T47D (cell line): Measurements from ENCODE around the gene SLAMF8.

Experiments
- DNase-seq, 2 experiments: peaks; one replicate each; pipeline versions ENCODE4 v3.0.0 to v3.0.0-alpha.2; 2011 to 2012; ENCODE audit warnings: low read depth in 1 of 2, low spot score in 1 of 2
- JUND ChIP-seq: IDR thresholded peaks from 2 replicates; pipeline ENCODE4 v1.6.1; 2012; ENCODE audit warnings: low read depth
- in situ Hi-C: cut with HindIII; loops from 2 replicates; pipeline ENCODE4 v1.10.0; 2016; ENCODE audit warnings: low sequenced_read_pairs, low pct_unique_long_range_greater_than_20kb

SLAMF8 gene

DNA sequence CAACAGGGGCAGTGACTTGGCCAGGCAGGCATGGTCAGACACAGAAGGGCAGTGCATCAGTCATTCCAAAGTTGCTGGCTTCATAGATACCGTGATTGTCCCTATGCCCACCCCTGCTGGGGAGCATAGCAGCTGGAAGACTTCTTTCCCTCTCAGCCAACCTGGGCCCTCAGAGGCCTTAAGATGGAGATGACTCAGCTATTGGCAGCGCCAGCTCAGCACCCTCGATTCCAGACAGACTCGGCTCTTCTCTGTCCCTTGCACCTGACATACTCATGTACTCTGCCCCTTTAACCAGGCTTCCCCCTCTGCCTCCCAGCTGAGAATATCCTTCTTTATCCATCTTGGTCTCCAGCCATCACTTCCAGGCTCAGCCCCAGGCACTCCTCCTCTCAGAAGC, 16.8 kb downstream of the SLAMF8 start:
- DNase-seq: no peak
- TF ChIP-seq JUND: no peak
- in situ Hi-C loops: no loop called here

DNA sequence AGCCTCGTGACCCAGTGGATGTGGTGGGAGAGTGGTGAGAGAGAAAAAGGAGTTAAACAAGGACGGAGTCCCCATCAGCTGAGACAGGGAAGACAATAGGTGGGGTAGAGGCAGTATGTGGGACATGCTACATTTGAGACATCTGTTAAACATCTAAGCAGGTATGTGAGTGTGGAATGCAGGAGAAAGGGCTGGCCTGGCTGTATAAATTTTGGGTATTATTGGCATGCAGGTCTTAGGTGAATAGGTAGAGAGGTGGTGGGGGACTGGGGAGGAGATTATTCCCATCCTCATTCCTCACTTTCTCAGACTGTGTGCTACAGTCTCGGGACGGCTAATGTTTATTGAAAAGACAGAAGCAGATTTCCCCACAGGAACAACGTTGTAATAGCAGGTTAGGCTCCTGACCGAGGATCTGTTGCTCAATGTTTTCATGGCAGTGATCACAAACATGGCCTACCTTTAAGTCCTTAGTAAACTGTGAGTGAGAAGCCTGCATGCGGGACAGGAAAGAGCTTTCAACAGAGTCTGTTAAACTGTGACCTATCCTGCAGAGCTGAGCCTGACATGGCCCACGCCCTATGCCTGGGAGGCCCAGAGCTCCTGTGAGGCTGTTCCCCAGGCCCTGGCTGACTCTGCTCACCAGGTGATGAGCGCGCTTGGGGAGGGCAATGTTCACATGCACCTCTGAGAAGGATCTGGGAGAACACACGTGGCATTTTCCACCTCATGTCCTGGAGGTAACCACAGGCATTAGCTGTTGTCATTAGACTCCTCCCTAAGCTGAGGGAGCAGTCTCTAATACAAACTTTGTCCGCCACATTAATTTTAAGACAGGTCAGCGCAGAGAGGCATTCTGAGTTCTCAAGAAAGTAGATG, 19.3 kb downstream of the SLAMF8 start:
- TF ChIP-seq JUND: no peak
- in situ Hi-C loops: no loop called here
- no peak for DNase-seq

DNA sequence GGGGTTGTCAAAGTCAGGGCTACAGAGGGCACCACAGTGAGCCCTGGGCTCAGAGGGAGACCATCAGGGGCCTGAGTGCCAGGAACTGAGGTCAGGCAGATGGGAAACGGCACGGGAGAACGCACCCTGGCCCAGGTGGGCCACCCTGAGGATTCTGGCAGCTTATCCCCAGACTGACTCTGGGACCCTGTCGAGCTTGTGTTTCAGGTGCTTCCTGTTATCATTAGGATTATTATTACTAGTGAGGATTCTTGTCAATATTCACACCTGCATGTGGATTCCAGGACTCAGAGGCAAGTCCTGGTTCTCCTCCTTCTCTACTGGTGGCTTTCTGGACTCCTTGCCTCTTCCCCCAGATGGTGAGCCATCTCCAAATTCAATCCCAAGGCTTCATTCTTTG, 20.6 kb downstream of the SLAMF8 start:
- no peak for TF ChIP-seq JUND
- in situ Hi-C loops: no loop called here
- DNase-seq: no peak

DNA sequence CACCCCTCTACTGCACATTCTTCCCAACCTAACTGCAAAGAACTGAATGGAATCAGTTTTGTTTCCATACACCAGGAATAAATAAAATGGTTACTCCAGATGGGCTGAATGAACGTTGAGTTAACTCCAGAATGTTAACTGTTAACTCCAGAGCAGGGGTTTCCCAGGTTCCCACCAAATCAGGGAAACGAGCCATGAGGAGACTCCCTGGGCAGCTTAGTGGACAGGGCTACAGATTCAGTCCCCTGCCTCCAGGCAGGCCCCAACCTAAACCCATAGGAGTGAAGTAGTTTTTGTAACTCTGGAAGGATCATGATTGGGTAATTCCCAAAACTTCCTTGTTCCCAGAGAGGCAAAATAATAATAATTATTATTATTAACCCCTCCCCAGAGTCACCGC, 21.7 kb downstream of the SLAMF8 start:
- in situ Hi-C loops: no loop called here
- no peak for TF ChIP-seq JUND
- DNase-seq: no peak

DNA sequence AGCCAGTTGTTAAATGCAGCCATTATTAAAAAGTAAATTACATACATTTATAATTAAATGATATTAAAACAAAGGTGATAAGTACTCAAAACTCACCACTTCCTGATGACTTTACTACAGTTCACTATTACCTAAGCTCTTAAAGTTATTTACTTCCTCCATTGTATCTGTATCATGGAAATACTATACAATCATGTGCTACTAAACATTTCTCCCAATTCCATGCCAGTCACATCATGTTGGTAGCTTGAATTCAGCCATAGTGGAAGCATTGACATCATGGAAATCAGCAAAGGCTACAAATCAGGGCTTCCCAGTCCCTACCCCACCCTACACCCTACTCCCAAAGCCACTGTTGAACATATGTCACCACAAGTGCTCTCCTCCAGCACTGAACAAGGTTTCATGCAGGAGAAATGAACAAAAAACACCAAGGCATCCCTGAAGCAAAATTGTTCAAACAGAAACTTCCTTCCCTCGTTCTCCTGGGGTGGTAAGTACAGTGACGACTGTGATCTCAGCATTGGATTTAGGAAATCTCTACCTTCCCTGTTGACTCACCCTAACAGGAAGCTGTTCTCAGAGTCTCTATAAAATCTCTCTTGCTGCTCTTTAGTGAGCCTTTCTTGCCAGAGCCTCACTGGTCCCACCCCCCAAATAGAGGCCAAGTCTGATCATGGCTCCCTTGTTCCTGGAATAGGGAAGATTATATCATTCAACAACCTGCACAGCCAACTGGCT, 23.1 kb downstream of the SLAMF8 start:
- no peak for DNase-seq
- in situ Hi-C loops: no loop called here
- TF ChIP-seq JUND: no peak

DNA sequence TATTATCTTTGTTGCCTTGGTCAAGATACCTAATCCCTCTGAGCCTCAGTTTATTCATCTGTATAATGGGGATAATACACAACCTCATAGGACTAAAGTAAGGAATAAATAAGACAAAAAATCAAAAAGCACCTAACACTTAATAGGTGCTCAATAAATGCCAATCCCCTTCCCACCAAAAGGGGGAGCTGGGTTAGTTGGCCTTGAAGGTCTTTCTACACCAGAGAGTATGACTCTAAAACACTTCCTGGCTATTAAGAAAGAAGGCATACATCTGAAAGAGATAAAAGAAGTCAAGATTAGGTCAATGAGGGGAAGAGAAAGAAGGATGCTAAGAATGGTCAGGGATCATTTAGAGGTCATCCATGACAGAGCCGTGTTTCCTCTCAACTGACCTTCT, 24.7 kb downstream of the SLAMF8 start:
- no peak for TF ChIP-seq JUND
- in situ Hi-C loops: no loop called here
- no peak for DNase-seq

DNA sequence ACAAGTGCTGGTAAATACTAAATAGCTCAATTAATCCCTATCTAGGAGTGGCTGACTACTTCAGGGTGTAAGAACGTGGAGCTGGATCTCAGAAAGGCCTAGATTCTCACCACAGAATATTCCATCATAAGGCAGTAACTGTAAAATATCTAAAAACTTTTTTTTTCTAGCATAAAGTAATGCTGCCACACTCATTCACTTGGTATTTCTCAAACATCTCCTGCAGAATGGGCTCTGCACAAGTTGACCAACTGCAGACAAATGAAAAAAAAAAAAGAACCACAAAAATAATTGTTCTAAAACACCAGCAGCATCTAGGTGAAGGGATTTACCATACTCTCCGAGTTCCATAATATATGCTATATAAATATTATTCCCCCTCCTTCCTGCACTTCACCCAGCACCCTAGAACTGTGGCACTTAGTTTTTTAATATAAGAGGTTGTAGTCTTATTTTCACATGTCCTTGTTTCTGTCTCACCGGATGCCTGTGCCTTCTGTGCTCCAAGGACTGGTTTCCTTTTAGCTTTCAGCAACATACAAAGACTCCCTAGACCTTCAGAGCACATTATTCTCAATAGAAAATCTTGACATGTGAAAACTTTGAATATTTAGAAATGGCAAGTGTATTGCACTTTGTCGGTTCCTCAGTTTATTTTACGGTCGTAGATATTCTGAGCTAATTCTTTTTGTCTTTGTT, 26.9 kb downstream of the SLAMF8 start:
- no peak for DNase-seq
- no peak for TF ChIP-seq JUND
- in situ Hi-C loops: no loop called here

DNA sequence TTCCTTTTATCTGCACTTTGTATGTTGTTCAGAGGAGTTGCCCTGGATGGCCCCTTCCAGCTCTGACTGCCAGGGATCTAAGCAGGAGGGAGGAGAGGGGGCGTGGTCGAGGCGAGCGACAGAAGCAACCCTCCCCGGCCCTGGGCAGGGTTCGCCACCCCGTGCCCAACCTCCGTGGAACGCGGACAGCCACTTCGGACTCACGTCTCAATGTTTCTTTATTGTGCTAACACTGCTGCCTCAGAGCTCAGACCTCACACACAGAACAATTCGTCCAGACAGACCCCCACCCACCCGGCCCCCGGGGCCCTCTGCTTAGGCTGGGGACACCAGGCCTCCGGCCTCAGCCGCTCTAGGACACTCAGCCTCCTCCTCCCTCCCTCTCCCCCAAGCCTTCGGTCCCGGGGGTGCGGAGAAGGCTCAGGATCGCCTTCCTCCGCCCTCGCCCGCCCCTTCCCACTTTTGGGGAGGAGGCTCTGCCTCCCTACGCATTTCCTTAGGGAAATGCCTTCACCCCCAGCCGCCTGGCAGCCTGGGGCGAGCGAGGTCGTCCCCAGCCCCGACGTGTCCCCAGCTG, 27.5 kb downstream of the SLAMF8 start:
- no peak for TF ChIP-seq JUND
- peak; percentile 58 to 61 for DNase-seq
- in situ Hi-C loops: no loop called here

DNA sequence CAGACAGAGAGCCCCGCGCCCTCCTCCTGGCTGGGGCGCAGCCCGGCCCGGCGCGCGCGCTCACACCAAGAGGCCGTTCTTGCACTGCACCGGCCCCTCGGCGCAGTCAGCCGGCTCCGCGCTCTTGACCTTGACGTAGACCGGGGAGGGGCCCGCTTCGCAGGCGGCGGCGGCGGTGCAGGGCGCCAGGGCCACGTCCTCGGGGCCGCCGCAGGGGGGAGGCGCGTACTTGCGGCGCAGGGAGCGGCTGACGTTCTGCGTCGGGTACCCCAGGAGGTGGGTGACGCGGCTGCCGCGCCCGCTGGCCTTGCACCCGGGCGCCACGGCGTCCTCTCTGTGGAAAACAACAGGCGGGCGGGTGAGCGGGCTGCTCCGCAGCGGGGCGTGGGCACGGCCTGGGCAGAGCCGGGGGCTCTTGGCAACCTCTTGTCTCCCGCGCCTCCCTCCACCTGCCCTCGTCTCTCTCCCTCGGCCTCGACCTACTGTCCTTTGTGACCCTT, 28.1 kb downstream of the SLAMF8 start:
- in situ Hi-C loops: no loop called here
- peak; percentile 79 to 87 for DNase-seq

DNA sequence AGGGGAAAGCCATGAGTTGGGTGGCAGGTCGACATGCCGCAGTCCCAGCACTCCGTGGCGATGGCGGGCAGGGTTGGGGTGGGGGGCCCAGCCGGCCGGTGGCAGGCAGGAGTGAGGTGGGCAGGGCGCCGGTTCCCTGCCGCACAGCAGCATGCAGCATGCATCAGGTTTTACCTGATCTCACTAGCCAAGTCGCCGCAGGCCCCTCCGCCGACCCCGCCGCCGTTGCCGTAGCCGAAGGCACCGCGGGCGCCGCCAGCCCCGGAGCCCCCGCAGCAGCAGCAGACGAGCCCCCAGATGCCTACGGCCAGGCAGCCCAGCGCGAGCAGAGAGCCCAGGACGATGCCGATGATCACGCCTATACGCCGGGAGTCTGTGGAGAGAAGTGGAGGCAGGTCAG, 29.0 kb downstream of the SLAMF8 start:
- TF ChIP-seq JUND: no peak
- DNase-seq: no peak
- in situ Hi-C loops: no loop called here

More for the DNA sequence above, 28.1 kb downstream of the SLAMF8 start:
- TF ChIP-seq JUND: no peak

DNA sequence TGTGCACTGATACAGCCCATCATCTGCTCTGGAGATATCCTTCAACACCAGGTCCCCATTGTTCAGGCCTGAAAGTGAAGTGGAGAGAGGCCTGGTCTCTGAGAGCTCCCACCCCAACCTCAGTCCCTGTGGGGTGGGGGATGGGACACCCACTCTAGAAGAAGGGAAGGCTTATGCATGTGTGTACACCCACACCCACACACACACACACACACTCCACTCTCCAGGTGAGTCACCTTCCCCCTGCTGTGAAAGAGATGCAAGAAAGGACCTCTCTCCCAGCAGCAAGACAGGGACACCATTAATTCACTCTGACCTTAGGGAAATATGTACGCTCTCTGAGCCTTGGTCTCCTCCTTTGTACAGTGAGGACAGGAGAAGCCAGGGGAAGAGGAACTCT, 29.9 kb downstream of the SLAMF8 start:
- in situ Hi-C loops: no loop called here
- no peak for DNase-seq

DNA sequence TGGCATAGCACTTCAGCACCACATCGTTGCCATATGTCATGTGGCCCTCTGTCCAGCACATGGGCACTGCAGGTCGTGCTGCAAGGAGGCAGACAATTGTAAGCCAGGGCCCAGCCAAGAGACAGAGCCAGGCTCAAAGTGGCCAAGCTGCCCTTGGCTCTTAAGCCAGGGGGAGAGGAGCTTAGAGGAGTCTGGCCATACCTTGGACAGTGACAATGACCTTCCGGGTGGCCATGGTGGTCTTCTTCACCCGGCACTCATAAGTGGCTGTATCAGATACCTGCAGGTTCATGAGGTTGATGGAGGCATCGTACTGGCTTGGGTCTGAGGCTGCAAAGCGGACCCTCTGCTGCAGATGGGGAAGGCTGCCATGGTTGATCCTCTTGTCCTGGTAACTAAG, 31.2 kb downstream of the SLAMF8 start:
- DNase-seq: no peak
- in situ Hi-C loops: no loop called here
- no peak for TF ChIP-seq JUND

More for the DNA sequence above, 29.9 kb downstream of the SLAMF8 start:
- TF ChIP-seq JUND: no peak
